Keratinocyte (primary cell): ENCODE data around the gene IARS2. TPM values are rescaled to one million over a fixed set of nuclear protein-coding genes. Genes with fewer than 3 reads are reported as not detected.

ENCODE experiments used
- DNase-seq: peaks from one replicate; pipeline ENCODE4 v3.0.0-alpha.2; 2011; ENCODE audit warnings: low read depth, missing footprints, low spot score
- FAIRE-seq: peaks from 2 replicates; lab custom pipeline; 2011; peaks lifted over from hg19 to GRCh38; lab: Jason Lieb, UNC
- H2AFZ ChIP-seq: 2 replicates; pipeline ENCODE4 v1.6.0; 2012; ENCODE audit warnings: low read length, control low read depth, inconsistent platforms; ENCODE audit not compliant: control insufficient read depth
- H3K27ac ChIP-seq: 2 replicates; pipeline ENCODE4 v1.5.1; 2011; ENCODE audit warnings: low read length; ENCODE audit not compliant: control insufficient read depth, insufficient read depth
- H3K27me3 ChIP-seq: 3 replicates; pipeline ENCODE4 v1.6.0; 2011; ENCODE audit warnings: low read length; ENCODE audit not compliant: control insufficient read depth, insufficient read depth; ENCODE audit errors: extremely low read depth
- H3K36me3 ChIP-seq, 2 experiments: 2 replicates in 1 of 2; 3 replicates in 1 of 2; pipeline ENCODE4 v1.5.1; 2011; ENCODE audit warnings: low read length in 2 of 2, mild to moderate bottlenecking in 1 of 2; ENCODE audit not compliant: control insufficient read depth in 2 of 2, insufficient read depth in 2 of 2; ENCODE audit errors: extremely low read depth in 1 of 2
- H3K4me1 ChIP-seq: 3 replicates; pipeline ENCODE4 v1.5.1; 2011; ENCODE audit warnings: low read length; ENCODE audit not compliant: control insufficient read depth, insufficient read depth; ENCODE audit errors: extremely low read depth
- H3K4me2 ChIP-seq: 3 replicates; pipeline ENCODE4 v1.6.0; 2011; ENCODE audit warnings: low read depth, low read length; ENCODE audit not compliant: control insufficient read depth, insufficient read depth; ENCODE audit errors: extremely low read depth
- H3K4me3 ChIP-seq, 3 experiments: fragments of 200-600 bp in 1 of 3; sonication (generic) in 1 of 3; 2 replicates in 2 of 3; 3 replicates in 1 of 3; pipeline ENCODE4 v1.5.1; 2011 to 2016; ENCODE audit warnings: low read length in 3 of 3, mild to moderate bottlenecking in 3 of 3, control low read depth in 2 of 3, inconsistent platforms in 1 of 3, low read depth in 1 of 3, mixed read lengths in 1 of 3, mixed run types in 1 of 3, moderate library complexity in 1 of 3; ENCODE audit not compliant: control insufficient read depth in 2 of 3, insufficient read depth in 2 of 3; ENCODE audit errors: extremely low read depth in 1 of 3
- H3K79me2 ChIP-seq: 2 replicates; pipeline ENCODE4 v1.6.0; 2012; ENCODE audit warnings: low read length; ENCODE audit not compliant: control insufficient read depth, insufficient read depth
- H3K9ac ChIP-seq: 3 replicates; pipeline ENCODE4 v1.6.0; 2011; ENCODE audit warnings: low read length; ENCODE audit not compliant: control insufficient read depth, insufficient read depth; ENCODE audit errors: extremely low read depth
- H3K9me1 ChIP-seq: 3 replicates; pipeline ENCODE4 v1.6.0; 2011; ENCODE audit warnings: low read length; ENCODE audit not compliant: control insufficient read depth, insufficient read depth; ENCODE audit errors: extremely low read depth
- H3K9me3 ChIP-seq: 2 replicates; pipeline ENCODE4 v1.5.1; 2012; ENCODE audit warnings: low read depth, low read length; ENCODE audit not compliant: control insufficient read depth
- H4K20me1 ChIP-seq: 3 replicates; pipeline ENCODE4 v1.6.0; 2011; ENCODE audit warnings: low read length; ENCODE audit not compliant: control insufficient read depth, insufficient read depth; ENCODE audit errors: extremely low read depth
- CTCF ChIP-seq, 3 experiments: IDR thresholded peaks in 1 of 3; conservative IDR thresholded peaks in 1 of 3; optimal IDR thresholded peaks in 1 of 3; 2 replicates in 2 of 3; 3 replicates in 1 of 3; pipeline versions ENCODE3 to v1.5.1; 2011; ENCODE audit warnings: low read length in 3 of 3, mild to moderate bottlenecking in 3 of 3, moderate library complexity in 2 of 3, control low read depth in 1 of 3, inconsistent platforms in 1 of 3; ENCODE audit not compliant: insufficient read depth in 2 of 3; ENCODE audit errors: extremely low read depth in 1 of 3
- EZH2 ChIP-seq: IDR thresholded peaks from one replicate; pipeline ENCODE4 v1.6.1; 2012; ENCODE audit warnings: inconsistent platforms, mild to moderate bottlenecking, low read length, moderate library complexity
- dilution Hi-C: fragments of 300-500 bp; cut with MboI; formaldehyde crosslinking; loops from one replicate; pipeline ENCODE4 v1.7.0; 2020; ENCODE audit warnings: low sequenced_read_pairs; ENCODE audit not compliant: extremely low pct_ligation_motif_present
- polyA plus RNA-seq, 5 experiments: library from polyadenylated mRNA; depleted of rRNA in 3 of 5; stranded (reverse) in 3 of 5; stranded (forward) in 1 of 5; unstranded in 1 of 5; fragments of >200 nt; gene quantifications; 1 replicate in 1 of 5; 2 replicates in 3 of 5; 3 replicates in 1 of 5; pipeline versions ENCODE4 v1.2.1 to v1.2.3, GENCODE V29; 2011 to 2012; ENCODE audit warnings: missing spikeins in 2 of 5, low read depth in 1 of 5, low replicate concordance in 1 of 5

The IARS2 gene
- polyA plus RNA-seq, 1 donor (not counting 4 experiments of a cell fraction or from before 2014, with no cell fraction given): 69.0 TPM

GRCh38 chr1:220121791-220122530 lies 28.0 kb downstream of the IARS2 start:
- no peak overlapping the region for H3K9ac ChIP-seq
- no peak for TF ChIP-seq EZH2
- TF ChIP-seq CTCF (optimal IDR thresholded peaks at IDR 0.05 in 1 of 3, IDR thresholded peaks at IDR 0.05 in 1 of 3, conservative IDR thresholded peaks at IDR 0.05 in 1 of 3; ENCODE audit: extremely low read depth in 1 of 3, insufficient read depth in 2 of 3, low read length in 3 of 3): no peak
- peaks cover 4% of the 10 kb centered on the region for H3K79me2 ChIP-seq
- no peaks in the 10 kb centered on the region for H3K4me1 ChIP-seq
- H3K27me3 ChIP-seq: no peaks in the 10 kb centered on the region
- no peaks in the 10 kb centered on the region for H3K9me3 ChIP-seq
- no peak overlapping the region for H3K27ac ChIP-seq
- H3K4me2 ChIP-seq: no peak overlapping the region
- no peak for DNase-seq
- dilution Hi-C loops: no loop called here
- H2AFZ ChIP-seq: no peak overlapping the region
- peaks cover 0 to 3% of the 10 kb centered on the region in 2 experiments for H3K36me3 ChIP-seq
- no peak overlapping the region for H3K4me3 ChIP-seq
- no peak for FAIRE-seq
- no peaks in the 10 kb centered on the region for H4K20me1 ChIP-seq
- H3K9me1 ChIP-seq: no peaks in the 10 kb centered on the region

- FAIRE-seq (no peak), DNase-seq (no peak)
- TF ChIP-seq EZH2 (no peak), CTCF (optimal IDR thresholded peaks at IDR 0.05 in 1 of 3, IDR thresholded peaks at IDR 0.05 in 1 of 3, conservative IDR thresholded peaks at IDR 0.05 in 1 of 3; ENCODE audit: extremely low read depth in 1 of 3, insufficient read depth in 2 of 3, low read length in 3 of 3) (no peak)
- peaks cover 0 to 8% of the 10 kb centered on the region in 2 experiments for H3K36me3 ChIP-seq
- no peaks in the 10 kb centered on the region for H3K4me1 ChIP-seq
- H3K79me2 ChIP-seq: peaks cover 4% of the 10 kb centered on the region
- H4K20me1 ChIP-seq: no peaks in the 10 kb centered on the region
- H3K4me2 ChIP-seq: no peak overlapping the region
- no peak overlapping the region for H3K27ac ChIP-seq
- dilution Hi-C loops: no loop called here
- H3K9me3 ChIP-seq: no peaks in the 10 kb centered on the region
- H3K27me3 ChIP-seq: no peaks in the 10 kb centered on the region
- H3K9ac ChIP-seq: no peak overlapping the region
- no peaks in the 10 kb centered on the region for H3K9me1 ChIP-seq
- H3K4me3 ChIP-seq: no peak overlapping the region
- H2AFZ ChIP-seq: no peak overlapping the region
Measured at GRCh38 chr1:220123066-220123465, 29.1 kb downstream of the IARS2 start.
